IPS-NIHi11 (cell line): ENCODE data around the gene FOXO6.
A peak's percentile ranks its signal among the peaks of the same experiment; 100 is the strongest.

Experiments
- DNase-seq: peaks from one replicate; pipeline ENCODE4 v3.0.0; 2012; ENCODE audit warnings: mixed read lengths, low spot score

FOXO6 gene

GRCh38 chr1:41385398-41386195 is 24.4 kb downstream of the FOXO6 start:
- DNase-seq, result no peak

GRCh38 chr1:41386196-41386663 is 25.0 kb downstream of the FOXO6 start:
- no peak for DNase-seq

GRCh38 chr1:41387667-41388091 is 26.4 kb downstream of the FOXO6 start:
- peak; percentile 90 for DNase-seq

GRCh38 chr1:41388510-41388909 is 27.3 kb downstream of the FOXO6 start:
- no peak for DNase-seq

- DNase-seq, result no peak
Observed at GRCh38 chr1:41389009-41389408, 27.8 kb downstream of the FOXO6 start.

GRCh38 chr1:41390166-41390565 is 28.9 kb downstream of the FOXO6 start:
- DNase-seq, result no peak

GRCh38 chr1:41390573-41390972 is 29.3 kb downstream of the FOXO6 start:
- DNase-seq, result no peak

- DNase-seq, result no peak
Observed at GRCh38 chr1:41391834-41392527, 30.7 kb downstream of the FOXO6 start.

GRCh38 chr1:41392528-41392924 is 31.3 kb downstream of the FOXO6 start:
- no peak for DNase-seq

- no peak for DNase-seq
Observed at GRCh38 chr1:41393716-41394368, 32.6 kb downstream of the FOXO6 start.

GRCh38 chr1:41394369-41394744 is 33.1 kb downstream of the FOXO6 start:
- no peak for DNase-seq

GRCh38 chr1:41394959-41395956 is 34.0 kb downstream of the FOXO6 start:
- DNase-seq, result peak; percentile 90

- DNase-seq, result no peak
Observed at GRCh38 chr1:41396084-41396483, 34.9 kb downstream of the FOXO6 start.

GRCh38 chr1:41397020-41397419 is 35.8 kb downstream of the FOXO6 start:
- DNase-seq, result no peak

GRCh38 chr1:41397753-41398330 is 36.6 kb downstream of the FOXO6 start:
- no peak for DNase-seq

- no peak for DNase-seq
Observed at GRCh38 chr1:41399145-41399795, 38.0 kb downstream of the FOXO6 start.

- DNase-seq, result no peak
Observed at GRCh38 chr1:41400225-41400624, 39.0 kb downstream of the FOXO6 start.

GRCh38 chr1:41401899-41402298 is 40.7 kb downstream of the FOXO6 start:
- no peak for DNase-seq

- peak; percentile 76 for DNase-seq
Observed at GRCh38 chr1:41404308-41404761, 43.1 kb downstream of the FOXO6 start.

GRCh38 chr1:41407664-41408252 is 46.5 kb downstream of the FOXO6 start:
- no peak for DNase-seq
